GM12864 (cell line): ENCODE measurements around the gene ELMO1.

Source experiments
- DNase-seq: peaks from one replicate; pipeline ENCODE4 v3.0.0-alpha.2; 2011; ENCODE audit warnings: low read depth
- H3K4me3 ChIP-seq: 2 replicates; pipeline ENCODE4 v1.5.1; 2011; ENCODE audit warnings: mild to moderate bottlenecking, low read depth, low read length, control low read depth
- CTCF ChIP-seq: IDR thresholded peaks from 2 replicates; pipeline ENCODE4 v1.5.1; 2011; ENCODE audit warnings: low read depth, mild to moderate bottlenecking, moderate library complexity, low read length, control low read depth, inconsistent platforms; ENCODE audit errors: missing control alignments

The ELMO1 gene

DNA sequence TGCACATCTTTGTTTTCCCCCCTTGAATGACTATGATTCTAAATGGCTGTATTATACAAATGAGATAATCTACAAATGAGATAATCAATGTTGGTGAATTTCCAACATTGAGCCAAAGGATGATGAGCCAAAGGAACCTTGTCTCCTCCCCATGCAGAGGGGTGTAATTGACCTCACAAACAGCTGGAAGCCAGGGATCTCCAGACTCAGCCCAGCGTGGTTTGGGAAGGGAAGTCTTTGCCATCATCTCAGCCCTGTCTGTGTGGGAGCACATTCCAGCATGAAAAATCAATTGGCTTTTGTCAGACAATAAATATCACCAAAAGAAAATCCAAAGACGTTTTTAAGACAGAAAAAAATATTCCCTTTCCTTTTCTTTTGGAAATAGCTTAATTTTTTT lies 452.9 kb downstream of the ELMO1 start:
- DNase-seq = no peak
- TF ChIP-seq CTCF = no peak

DNA sequence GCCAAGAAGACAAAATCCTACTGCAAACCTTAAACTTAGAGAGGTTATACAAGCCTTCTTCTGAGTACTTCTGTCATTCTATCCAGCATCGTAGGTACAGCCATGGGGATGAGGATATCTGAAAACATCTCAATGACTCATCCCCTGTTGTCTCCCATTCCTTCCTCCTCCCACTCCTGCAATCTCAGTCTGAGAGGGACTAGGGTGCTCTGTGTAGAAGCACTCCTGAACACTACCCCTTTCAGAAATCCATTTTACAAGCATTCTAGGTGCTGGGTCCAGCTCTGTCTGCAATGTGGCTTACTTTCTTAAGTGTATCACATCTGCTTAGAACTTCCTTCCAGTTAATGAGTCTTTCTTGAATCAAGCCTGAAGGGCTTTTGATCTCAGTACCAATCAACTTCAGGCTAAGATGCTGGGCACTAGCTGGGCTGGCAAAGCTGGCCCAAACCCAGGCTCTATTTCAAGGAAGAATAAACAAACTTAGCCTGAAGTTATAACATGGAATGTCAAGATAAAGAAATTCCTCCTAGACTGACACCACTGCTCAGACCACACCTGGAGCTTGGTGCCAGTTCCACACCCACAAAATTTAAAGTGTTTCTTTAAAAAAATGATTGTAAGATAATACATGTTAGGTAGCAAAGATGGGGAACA lies 454.1 kb downstream of the ELMO1 start:
- H3K4me3 ChIP-seq = no peak overlapping the region
- DNase-seq = no peak
- no peak for TF ChIP-seq CTCF

More for the DNA sequence above, 452.9 kb downstream of the ELMO1 start:
- H3K4me3 ChIP-seq = no peak overlapping the region

GRCh38 chr7:36986948-36987724 lies 461.5 kb downstream of the ELMO1 start:
- H3K4me3 ChIP-seq = no peak overlapping the region
- TF ChIP-seq CTCF = peak; percentile 96
- DNase-seq = no peak

DNA sequence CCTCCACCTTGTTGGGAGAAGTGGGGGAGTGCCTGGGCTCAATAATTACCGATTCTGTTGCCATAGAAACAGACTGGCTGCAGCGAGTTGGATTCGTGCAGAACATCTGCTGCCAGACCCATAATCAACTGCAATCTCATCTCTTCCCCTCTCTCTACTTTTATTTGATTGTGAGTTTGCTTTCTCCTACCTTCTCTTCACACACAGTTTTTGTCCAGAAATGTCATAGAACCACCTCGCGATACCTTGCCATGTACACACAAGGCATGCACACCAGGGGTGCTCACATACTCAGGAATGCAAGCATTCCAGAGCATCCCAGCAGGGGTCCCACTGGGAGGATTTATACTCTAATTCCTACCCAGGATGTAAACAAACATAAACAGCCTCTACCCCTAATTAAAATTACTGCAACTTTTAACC lies 462.1 kb downstream of the ELMO1 start:
- DNase-seq = no peak
- H3K4me3 ChIP-seq = no peak overlapping the region
- no peak for TF ChIP-seq CTCF

DNA sequence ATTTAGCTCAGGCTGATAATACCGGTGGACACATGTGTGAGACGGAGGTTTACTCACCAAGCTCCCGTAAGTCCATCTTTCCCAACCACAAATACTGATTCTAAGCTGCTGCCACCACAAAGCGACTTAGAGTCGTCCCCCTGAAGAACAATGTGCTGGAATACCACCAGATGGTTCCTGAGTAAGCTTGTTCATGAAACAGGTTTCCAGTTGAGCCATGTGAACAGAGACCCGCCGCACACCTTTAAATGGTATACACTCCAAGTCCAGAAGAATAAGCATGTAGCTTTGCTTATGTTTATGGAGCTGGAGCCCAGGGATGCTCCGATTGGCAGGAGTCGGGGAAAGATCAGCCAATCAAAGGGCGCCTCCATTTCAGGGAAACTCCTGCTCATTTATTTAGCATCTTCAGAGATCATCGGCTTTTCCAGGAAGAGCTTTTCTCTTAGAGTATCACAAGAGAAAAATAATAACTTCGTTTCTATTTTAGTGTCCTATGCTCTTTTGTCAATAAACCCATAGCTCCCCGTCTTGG lies 462.7 kb downstream of the ELMO1 start:
- no peak for DNase-seq
- H3K4me3 ChIP-seq = no peak overlapping the region
- no peak for TF ChIP-seq CTCF

- TF ChIP-seq CTCF = no peak
- no peak for DNase-seq
- H3K4me3 ChIP-seq = no peak overlapping the region
Measured at GRCh38 chr7:36985316-36985715, 463.3 kb downstream of the ELMO1 start.
